PC-9 (cell line): Measurements from ENCODE around the gene TNFRSF8.

ENCODE experiments used
- CTCF ChIP-seq: fragments of 200-600 bp; sonication (generic); conservative IDR thresholded peaks from 2 replicates; pipeline ENCODE4 v1.6.1; 2017; ENCODE audit warnings: mixed run types, antibody characterized with exemption, mild to moderate bottlenecking, moderate library complexity
- EZH2 ChIP-seq: fragments of 200-600 bp; sonication (generic); IDR thresholded peaks from 2 replicates; pipeline ENCODE4 v1.8.0; 2017; ENCODE audit warnings: antibody characterized with exemption, low read depth

- no peak for TF ChIP-seq CTCF
- TF ChIP-seq EZH2, result no peak
Measured at GRCh38 chr1:12060500-12060899, 2.6 kb upstream of the TNFRSF8 start.
